ENCODE data around the gene BDH2.

GRCh38 chr4:103050736-103051436 is 48.7 kb downstream of the BDH2 start:
- TF ChIP-seq NFE2L2 (IDR thresholded peaks at IDR 0.05; ENCODE audit: low read depth, low read length) (no peak), RAD21 (IDR thresholded peaks at IDR 0.05; ENCODE audit: low read length) (no peak), FOS (IDR thresholded peaks at IDR 0.05; ENCODE audit: low read depth, low read length) (no peak), RCOR1 (IDR thresholded peaks at IDR 0.05; ENCODE audit: insufficient replicate concordance, low read length) (no peak), CEBPB (IDR thresholded peaks at IDR 0.05; ENCODE audit: low read depth, low read length) (no peak)
- TF ChIP-seq, protein P1, sequence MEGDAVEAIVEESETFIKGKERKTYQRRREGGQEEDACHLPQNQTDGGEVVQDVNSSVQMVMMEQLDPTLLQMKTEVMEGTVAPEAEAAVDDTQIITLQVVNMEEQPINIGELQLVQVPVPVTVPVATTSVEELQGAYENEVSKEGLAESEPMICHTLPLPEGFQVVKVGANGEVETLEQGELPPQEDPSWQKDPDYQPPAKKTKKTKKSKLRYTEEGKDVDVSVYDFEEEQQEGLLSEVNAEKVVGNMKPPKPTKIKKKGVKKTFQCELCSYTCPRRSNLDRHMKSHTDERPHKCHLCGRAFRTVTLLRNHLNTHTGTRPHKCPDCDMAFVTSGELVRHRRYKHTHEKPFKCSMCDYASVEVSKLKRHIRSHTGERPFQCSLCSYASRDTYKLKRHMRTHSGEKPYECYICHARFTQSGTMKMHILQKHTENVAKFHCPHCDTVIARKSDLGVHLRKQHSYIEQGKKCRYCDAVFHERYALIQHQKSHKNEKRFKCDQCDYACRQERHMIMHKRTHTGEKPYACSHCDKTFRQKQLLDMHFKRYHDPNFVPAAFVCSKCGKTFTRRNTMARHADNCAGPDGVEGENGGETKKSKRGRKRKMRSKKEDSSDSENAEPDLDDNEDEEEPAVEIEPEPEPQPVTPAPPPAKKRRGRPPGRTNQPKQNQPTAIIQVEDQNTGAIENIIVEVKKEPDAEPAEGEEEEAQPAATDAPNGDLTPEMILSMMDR (conservative IDR thresholded peaks at IDR 0.05; ENCODE audit: low read depth, low read length), result no peak

Data from IMR-90 (cell line).